Fibroblast of mammary gland (primary cell): Measurements from ENCODE around the gene CROCC2.

Source experiments
- DNase-seq: peaks from one replicate; pipeline ENCODE4 v3.0.0-alpha.2; 2010; ENCODE audit warnings: low read depth
- H3K4me3 ChIP-seq: 2 replicates; pipeline ENCODE4 v1.5.1; 2011; ENCODE audit warnings: low read depth, mild to moderate bottlenecking, low read length, moderate library complexity; ENCODE audit not compliant: control insufficient read depth
- CTCF ChIP-seq: conservative IDR thresholded peaks from 2 replicates; pipeline ENCODE4 v1.5.1; 2011; ENCODE audit warnings: low read depth, low read length, inconsistent platforms; ENCODE audit not compliant: control insufficient read depth, insufficient read depth

Gene CROCC2

DNA sequence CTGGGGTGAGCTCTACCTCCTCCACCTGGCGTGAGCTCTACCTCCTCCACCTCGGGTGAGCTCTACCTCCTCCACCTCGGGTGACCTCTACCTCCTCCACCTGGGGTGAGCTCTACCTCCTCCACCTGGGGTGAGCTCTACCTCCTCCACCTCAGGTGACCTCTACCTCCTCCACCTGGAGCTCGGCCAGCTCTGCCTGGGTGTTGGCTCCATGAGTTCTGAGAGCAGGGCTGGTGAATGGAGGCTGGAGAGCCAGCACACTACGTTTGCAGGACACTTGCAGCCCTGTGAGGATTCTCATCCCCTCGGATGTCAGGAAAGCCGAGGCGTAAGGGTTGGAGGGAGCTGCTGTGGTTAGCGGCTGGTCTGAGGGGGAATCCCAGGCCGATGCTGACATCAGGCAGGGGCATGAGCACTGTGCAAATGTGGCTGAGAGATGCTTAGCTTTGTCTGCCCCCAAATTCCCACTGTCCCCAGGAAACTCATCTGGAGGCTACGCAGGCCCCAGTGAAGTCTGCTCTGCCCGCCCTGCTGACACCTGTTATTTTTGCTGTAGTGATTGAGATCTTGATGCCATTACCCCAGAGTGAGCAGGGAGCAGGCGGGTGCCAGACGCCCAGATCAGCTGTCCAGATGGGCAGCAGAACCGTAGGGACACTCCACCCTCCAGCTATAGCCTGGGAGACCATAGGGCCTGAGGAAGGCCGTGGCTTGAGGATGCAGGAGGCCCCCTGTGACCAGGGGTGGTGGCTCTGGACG lies 3.3 kb downstream of the CROCC2 start:
- no peak for DNase-seq

GRCh38 chr2:240911641-240912265 lies 5.6 kb downstream of the CROCC2 start:
- DNase-seq, result peak; percentile 65
- no peak overlapping the region for H3K4me3 ChIP-seq
- no peak for TF ChIP-seq CTCF

More for the DNA sequence above, 3.3 kb downstream of the CROCC2 start:
- TF ChIP-seq CTCF, result no peak
- no peak overlapping the region for H3K4me3 ChIP-seq

DNA sequence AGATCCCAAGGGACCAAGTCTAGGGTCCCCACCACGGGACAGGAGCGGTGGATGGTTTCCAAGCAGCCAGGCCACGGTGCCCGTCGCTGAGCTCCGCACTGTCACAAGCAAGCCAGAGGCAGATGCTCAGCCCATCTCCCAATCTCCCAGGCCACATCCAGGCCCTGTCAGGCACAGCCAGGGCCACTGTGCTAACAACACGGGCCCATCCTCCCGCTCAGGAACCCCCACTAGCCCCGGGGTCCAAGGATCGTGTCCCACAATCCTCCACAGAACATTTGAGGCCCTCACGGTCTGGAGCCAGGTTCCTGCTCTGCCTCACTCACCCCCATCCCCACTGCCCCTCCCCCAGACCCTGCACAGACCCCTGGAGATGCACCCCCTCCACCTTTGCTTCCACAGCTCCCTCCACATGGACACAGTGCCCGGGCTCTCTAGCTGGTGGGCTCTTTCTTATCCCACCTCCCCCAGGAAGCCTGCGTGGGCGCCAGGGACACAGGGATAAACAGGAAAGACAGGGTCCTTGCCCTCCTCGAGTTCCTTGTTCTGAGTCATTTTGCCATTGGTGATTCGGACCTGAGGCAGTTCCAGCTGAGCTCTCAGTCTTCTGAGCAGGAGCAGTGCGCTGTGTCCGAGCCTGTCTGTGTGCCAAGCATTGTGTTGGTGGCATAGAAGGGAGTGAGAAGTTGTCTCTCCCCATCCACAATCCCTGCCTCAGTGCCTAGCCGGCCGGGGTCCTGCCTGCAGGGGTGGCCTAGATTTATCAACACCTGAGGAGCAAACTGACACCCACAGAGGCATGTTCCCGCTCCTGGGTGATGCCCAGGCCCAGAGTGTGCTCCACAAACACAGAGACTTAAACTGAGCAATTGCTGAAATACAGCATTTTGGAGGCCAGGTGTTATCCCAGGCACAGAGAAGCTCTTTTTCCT lies 7.0 kb downstream of the CROCC2 start:
- TF ChIP-seq CTCF, result no peak

GRCh38 chr2:240913810-240914644 lies 7.9 kb downstream of the CROCC2 start:
- peak; percentile 82 for TF ChIP-seq CTCF
- DNase-seq, result peak; percentile 76
- no peak overlapping the region for H3K4me3 ChIP-seq

More for the DNA sequence above, 7.0 kb downstream of the CROCC2 start:
- no peak overlapping the region for H3K4me3 ChIP-seq
- DNase-seq, result peak; percentile 40

GRCh38 chr2:240914645-240915525 lies 8.7 kb downstream of the CROCC2 start:
- no peak overlapping the region for H3K4me3 ChIP-seq
- TF ChIP-seq CTCF, result no peak
- no peak for DNase-seq
